ENCODE results near the gene PLPP4.

The PLPP4 gene

DNA sequence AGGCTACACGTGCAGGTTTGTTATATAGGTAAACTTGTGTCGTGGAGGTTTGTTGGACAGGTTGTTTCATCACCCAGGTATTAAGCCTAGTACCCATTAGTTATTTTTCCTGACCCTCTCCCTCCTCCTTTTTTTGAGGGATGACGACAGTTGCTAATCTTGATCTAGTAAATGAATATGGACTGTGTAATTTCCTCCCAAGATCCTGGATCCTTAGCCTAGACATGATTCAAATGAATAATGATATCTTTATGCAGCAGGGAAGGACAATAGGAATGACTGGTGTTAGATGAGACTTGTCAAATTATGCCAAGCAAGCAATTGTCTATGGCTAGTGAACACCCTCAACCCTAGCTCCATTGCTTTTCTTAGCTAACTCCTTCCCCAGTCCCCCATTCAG is 156.2 kb downstream of the PLPP4 start:
- DNase-seq, result no peak

DNA sequence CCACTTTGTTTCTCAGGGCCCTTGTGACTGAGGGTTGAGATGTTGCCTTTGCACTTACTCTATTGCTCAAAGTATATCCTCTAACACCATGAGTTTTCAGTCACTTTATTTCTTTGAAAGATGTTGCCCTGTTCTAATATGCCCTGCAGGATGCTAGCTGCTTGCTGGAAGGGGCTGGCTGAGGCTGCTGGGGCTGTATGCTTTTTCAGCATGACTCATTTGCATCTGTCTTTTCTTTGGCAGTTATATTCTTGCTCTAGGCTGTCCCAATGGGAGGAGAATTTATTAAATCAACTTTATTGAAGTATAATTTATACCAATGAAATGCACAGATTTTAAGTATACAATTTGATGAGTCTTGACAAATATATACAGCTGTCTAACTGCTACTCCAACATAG is 157.7 kb downstream of the PLPP4 start:
- no peak for DNase-seq

DNA sequence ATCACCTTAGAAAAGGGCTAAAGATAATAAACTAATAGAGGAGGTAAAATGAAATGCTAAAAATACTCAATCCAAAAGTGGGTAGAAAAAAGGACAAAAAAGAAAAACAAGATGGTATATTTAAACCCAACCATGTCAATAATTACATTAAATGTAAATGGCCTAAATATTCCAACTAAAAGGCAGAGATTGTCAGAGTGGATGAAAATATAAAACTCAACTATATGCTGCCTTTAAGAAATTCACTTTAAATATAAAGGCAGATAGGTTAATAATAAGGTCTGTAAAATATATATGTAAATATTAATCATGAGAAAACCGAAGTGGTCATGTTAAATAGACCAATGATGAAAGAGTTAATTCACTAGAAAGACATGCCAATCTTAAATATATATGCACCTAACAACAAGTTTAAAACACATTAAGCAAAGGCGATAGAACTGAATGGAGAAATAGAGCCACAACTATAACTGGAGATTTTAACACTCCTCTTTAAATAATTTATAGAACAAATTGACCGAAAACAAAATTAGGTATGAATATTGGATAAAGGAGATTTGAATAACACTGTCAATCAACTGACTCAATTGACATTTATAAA is 159.4 kb downstream of the PLPP4 start:
- no peak for DNase-seq

DNA sequence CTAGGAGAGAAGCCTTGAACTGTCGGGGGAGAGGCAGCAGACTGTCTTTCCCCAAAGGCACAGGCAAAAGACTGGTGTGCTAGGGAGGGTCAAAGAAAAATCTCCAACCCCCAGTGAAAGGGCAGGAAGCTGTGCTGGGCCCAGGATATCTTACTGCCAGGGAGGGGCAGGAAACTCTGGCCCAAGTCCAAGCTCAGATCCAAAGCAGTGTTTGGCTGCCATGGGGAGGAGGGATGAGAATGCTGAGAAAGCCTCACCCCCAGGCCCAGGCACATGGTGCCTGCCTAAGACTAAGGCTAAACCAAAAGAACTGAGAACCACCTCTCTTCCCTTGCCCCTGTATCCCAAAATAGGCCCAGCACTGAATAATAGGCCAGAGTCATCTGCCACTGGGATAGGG is 171.2 kb downstream of the PLPP4 start:
- DNase-seq, result no peak

DNA sequence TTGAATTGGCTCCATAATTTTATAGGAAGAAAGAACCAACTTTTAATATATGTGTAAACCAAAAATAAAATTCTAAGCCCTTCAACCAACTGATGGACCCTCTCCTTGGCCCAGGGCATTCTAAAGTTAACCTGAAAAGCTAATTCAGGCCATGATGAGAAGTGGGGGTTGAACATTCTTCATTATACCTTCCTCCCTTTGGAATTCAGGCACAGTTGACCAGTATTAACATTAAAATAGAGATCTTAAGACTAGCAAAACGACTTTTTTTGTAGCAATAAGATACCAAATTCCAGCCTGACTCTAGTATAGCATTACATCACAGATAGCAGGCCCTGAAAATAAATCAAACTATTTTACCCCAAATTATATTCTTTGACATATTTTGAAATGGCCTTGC is 173.2 kb downstream of the PLPP4 start:
- no peak for DNase-seq

DNA sequence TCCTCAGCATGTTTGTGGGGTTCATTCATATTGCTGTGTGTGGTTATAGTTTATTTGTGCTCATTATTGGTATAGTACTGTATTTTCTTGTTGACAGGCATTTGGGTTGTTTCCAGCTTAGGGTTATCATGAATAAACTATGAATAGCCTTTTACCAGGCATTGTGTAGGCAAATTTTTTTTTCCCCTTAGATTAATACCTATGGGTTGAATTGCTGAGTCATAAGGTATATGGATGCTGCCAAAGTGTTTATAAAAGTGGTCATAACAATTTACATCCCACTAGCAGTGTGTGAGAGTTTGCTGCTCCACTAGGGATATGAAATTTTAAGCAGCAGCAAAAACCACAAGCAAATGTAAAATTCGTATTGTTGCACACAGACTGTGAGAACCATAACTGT is 175.0 kb downstream of the PLPP4 start:
- no peak for DNase-seq

DNA sequence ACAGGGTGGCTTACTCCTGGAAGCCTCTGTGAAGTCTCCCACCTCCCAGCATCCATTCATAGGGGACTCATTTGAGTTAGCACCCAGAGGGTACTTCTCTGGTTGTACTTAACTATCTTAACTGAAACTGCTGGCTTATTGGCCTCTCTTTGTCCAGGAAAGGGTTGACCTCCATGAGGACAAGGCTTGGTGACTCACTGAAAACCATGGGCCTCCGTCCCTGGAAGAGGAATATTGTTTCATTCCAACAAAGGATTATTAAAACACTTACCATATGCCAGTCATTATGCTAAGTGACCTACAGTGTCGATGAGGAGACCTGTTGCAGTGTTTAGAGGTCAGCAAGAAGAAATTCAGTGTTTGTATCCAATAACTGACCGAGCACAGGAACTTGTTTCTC is 175.9 kb downstream of the PLPP4 start:
- no peak for DNase-seq

DNA sequence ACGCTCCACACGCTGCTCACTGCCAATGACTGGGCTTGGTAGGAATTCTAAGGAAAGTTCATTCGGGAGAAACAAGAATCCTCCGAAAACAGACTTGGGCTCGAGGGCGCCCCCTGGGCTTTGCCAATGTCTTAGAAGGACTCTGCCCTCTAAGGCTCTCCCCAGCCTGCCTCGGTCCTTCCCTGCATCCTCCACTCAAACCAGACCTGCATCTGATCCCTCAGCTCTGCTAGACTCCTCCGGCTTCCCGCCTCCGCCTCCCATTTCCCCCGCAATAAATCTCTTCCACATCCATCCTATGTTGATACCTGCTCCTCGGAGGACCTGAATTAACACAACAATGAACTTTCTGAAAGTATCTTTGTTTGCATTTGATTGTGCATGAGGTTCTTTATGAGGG is 177.6 kb downstream of the PLPP4 start:
- DNase-seq, result no peak
